Kidney epithelial cell (primary cell): ENCODE measurements around the gene GDF10. TPM values are rescaled to one million over a fixed set of nuclear protein-coding genes. Genes with fewer than 3 reads are reported as not detected.

ENCODE experiments used
- DNase-seq: peaks from one replicate; pipeline ENCODE4 v3.0.0-alpha.2; 2010; ENCODE audit warnings: low read depth
- H3K27me3 ChIP-seq: 2 replicates; pipeline ENCODE4 v1.6.0; 2011; ENCODE audit warnings: low read length; ENCODE audit not compliant: control insufficient read depth, insufficient read depth
- H3K36me3 ChIP-seq: 2 replicates; pipeline ENCODE4 v1.5.1; 2011; ENCODE audit warnings: low read length; ENCODE audit not compliant: control insufficient read depth, insufficient read depth
- H3K4me3 ChIP-seq: 2 replicates; pipeline ENCODE4 v1.5.1; 2011; ENCODE audit warnings: low read depth, mild to moderate bottlenecking, control low read depth, low read length
- total RNA-seq: library from RNA; depleted of rRNA; stranded (reverse); fragments of >200 nt; gene quantifications from 2 replicates; pipeline ENCODE4 v1.2.3, GENCODE V29; 2015
- TF ChIP-seq, protein P1 (sequence below): IDR thresholded peaks from 2 replicates; pipeline ENCODE4 v1.5.1; 2011; ENCODE audit warnings: mild to moderate bottlenecking, moderate library complexity, low read length, control low read depth, inconsistent platforms; ENCODE audit not compliant: insufficient read depth, poor library complexity, severe bottlenecking

The GDF10 gene
- total RNA-seq, 1 donor from 2014 or later, result not detected

DNA sequence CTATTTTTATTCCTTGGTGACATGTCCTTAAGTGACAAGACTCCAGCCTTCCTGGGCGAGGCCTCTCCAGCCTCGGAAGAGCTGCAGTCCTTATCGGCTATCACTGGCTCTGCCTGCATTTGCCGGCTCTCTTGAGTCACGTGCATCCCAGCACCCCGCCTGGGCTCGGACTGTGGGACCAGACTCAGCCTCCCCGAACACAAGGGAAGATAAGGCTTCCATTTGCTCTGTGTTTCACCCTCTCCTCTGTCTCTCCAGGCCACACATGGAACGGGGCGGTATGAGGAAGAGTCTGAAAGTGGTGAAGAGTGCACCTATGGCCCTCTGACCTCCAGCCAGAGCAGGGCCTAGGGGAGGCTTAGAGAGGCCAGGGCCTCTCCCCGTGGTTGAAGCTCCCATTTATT, 26.9 kb downstream of the GDF10 start:
- H3K27me3 ChIP-seq, result peaks cover 3% of the 10 kb centered on the region
- DNase-seq, result no peak
- H3K4me3 ChIP-seq, result no peak overlapping the region
- no peaks in the 10 kb centered on the region for H3K36me3 ChIP-seq
- TF ChIP-seq, protein P1, sequence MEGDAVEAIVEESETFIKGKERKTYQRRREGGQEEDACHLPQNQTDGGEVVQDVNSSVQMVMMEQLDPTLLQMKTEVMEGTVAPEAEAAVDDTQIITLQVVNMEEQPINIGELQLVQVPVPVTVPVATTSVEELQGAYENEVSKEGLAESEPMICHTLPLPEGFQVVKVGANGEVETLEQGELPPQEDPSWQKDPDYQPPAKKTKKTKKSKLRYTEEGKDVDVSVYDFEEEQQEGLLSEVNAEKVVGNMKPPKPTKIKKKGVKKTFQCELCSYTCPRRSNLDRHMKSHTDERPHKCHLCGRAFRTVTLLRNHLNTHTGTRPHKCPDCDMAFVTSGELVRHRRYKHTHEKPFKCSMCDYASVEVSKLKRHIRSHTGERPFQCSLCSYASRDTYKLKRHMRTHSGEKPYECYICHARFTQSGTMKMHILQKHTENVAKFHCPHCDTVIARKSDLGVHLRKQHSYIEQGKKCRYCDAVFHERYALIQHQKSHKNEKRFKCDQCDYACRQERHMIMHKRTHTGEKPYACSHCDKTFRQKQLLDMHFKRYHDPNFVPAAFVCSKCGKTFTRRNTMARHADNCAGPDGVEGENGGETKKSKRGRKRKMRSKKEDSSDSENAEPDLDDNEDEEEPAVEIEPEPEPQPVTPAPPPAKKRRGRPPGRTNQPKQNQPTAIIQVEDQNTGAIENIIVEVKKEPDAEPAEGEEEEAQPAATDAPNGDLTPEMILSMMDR, result no peak

DNA sequence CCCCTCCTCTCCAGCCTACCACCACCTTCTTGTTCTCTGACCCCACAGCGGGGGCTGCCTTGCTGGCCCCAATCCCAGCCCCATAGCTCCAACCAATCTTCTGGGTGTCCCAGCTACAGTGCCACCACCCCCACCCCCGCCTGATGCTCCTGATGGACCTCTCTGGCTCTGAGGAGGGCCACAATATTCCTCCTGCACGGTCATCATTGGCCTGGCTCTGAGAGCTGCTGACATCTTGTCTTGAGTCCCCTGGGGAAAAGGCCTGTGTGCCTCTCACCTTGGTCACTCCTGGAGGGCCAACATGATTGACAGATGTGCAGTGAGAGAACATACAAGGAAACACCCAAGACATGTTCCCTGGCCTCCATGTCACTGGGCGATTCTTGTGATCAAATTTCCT, 29.9 kb downstream of the GDF10 start:
- DNase-seq, result no peak
- TF ChIP-seq, protein P1, result no peak
- peaks cover 3% of the 10 kb centered on the region for H3K27me3 ChIP-seq
- H3K4me3 ChIP-seq, result no peak overlapping the region
- H3K36me3 ChIP-seq, result no peaks in the 10 kb centered on the region

DNA sequence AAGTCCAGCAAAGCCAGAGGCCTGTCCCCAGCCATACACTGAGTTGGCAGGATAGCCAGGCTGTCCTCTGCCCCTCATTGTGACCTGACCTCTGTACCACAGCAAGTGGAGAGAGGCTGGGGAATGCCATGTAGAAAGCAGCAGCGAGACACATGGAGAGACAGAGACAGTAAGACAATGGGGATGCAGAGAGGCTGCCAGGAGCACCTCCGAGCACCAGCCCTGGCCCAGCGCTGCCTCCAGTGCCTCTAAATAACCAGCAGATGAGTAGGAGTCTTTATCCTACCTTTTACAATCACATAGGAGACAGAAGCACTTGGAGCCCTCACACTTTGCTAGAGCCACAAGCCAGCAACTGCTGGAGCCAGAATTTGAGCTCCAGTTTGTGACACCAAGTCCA, 30.4 kb downstream of the GDF10 start:
- TF ChIP-seq, protein P1, result no peak
- no peak overlapping the region for H3K4me3 ChIP-seq
- DNase-seq, result no peak
- H3K27me3 ChIP-seq, result peaks cover 3% of the 10 kb centered on the region
- H3K36me3 ChIP-seq, result no peaks in the 10 kb centered on the region

DNA sequence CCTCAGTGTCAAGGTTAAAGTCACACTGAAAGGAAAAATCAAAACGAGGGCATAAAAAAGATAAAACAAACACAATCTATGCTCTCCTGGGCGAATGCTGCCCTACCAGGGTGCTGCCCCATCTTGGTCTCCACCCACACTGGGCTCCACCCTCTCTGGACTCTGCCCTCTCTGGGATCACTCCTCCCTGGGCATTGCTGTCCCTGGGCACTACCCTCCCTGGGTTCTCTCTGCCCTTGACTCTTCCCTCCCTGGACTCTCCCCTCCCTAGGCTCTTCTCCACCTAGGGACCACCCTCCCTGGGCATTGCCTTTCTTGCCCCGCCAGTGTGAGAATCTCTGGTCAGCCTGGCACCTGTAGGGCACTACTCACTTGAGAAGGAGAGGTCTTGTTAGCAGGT, 30.8 kb downstream of the GDF10 start:
- no peak for DNase-seq
- Histone ChIP-seq H3K36me3 (no peaks in the 10 kb centered on the region), H3K27me3 (peaks cover 3% of the 10 kb centered on the region), H3K4me3 (no peak overlapping the region)
- TF ChIP-seq, protein P1, result no peak

DNA sequence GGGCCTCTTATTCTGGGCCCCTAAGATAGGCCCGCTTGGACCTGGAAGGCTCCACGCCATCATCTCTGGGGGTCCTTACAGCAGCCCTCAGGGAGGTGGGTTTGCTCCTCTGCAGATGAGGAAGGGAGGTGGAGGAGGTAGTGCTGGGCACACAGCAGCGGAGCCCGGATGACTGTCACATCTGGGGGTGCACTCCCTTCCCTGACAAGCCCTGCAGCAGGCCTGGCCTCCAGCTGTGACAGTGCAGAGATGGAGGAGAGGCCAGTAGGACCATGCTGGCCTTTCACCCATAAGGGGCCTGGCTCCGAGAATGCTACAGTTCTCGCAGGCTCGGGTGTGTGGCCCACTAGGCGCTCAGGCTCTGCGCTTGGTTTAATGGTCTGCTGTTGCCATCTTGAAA, 31.5 kb downstream of the GDF10 start:
- Histone ChIP-seq H3K4me3 (no peak overlapping the region), H3K27me3 (peaks cover 3% of the 10 kb centered on the region), H3K36me3 (no peaks in the 10 kb centered on the region)
- no peak for DNase-seq
- TF ChIP-seq, protein P1, result no peak

DNA sequence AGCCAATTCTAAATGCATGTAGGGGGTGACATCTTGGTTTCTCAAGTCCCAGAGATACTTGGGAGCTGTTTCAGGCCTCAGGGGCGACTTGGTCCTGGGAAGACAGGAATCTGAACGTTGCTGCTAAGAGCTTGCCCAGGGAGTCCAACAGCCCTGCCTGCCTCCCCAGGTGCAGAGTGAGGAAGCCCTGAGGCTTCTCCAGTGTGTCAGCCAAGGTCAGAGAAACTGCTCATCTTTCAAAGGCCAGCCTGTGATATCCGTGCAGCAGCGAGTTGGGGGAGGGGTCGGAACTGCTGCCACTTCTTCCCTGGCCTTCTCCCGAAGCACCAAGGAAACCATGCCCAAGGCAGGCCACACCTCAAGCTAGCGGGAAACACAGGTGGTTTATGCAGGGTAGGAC, 32.0 kb downstream of the GDF10 start:
- TF ChIP-seq, protein P1, result no peak
- Histone ChIP-seq H3K36me3 (no peaks in the 10 kb centered on the region), H3K27me3 (peaks cover 3% of the 10 kb centered on the region), H3K4me3 (no peak overlapping the region)
- no peak for DNase-seq
